HepG2 (cell line): ENCODE measurements around the gene NBPF1. TPM values are rescaled to one million over a fixed set of nuclear protein-coding genes. Genes with fewer than 3 reads are reported as not detected.
A peak's percentile ranks its signal among the peaks of the same experiment; 100 is the strongest.
"Not testable (repeated sequence)": the region's sequence is repeated elsewhere in the genome, so short reads cannot be mapped to it uniquely, and the experiment has no call there.

Experiments
- ATM ChIP-seq: fragments of 450-650 bp; IDR thresholded peaks from 2 replicates; pipeline ENCODE4 v1.7.1; 2017; ENCODE audit warnings: mild to moderate bottlenecking, borderline replicate concordance
- CBX5 ChIP-seq: sonication (generic); formaldehyde crosslinking; IDR thresholded peaks from 2 replicates; pipeline ENCODE4 v1.4.0; 2020; ENCODE audit warnings: missing genetic modification reagents, borderline replicate concordance
- CREB1 ChIP-seq, 2 experiments: fragments of 450-650 bp in 1 of 2; IDR thresholded peaks; 2 replicates each; pipeline ENCODE4 v1.6.1; 2016 to 2017; ENCODE audit warnings: control low read depth in 1 of 2, mild to moderate bottlenecking in 1 of 2, missing compliant biosample characterization in 1 of 2, missing genetic modification characterization in 1 of 2
- ELF1 ChIP-seq: sonication (generic); formaldehyde crosslinking; IDR thresholded peaks from 2 replicates; pipeline ENCODE4 v1.4.0; 2020; ENCODE audit warnings: missing genetic modification reagents
- FOXA3 ChIP-seq: IDR thresholded peaks from 2 replicates; pipeline ENCODE4 v1.6.1; 2016; ENCODE audit warnings: missing genetic modification reagents, missing compliant biosample characterization
- GTF2F1 ChIP-seq: fragments of 150-350 bp; IDR thresholded peaks from 2 replicates; pipeline ENCODE4 v1.6.1; 2014; ENCODE audit warnings: low read length
- GTF3A ChIP-seq: sonication (generic); formaldehyde crosslinking; conservative IDR thresholded peaks from 2 replicates; pipeline ENCODE4 v1.4.0; 2020; ENCODE audit warnings: mild to moderate bottlenecking, missing genetic modification reagents
- HNF4G ChIP-seq, 2 experiments: sonication (generic) in 1 of 2; formaldehyde crosslinking in 1 of 2; IDR thresholded peaks; 2 replicates each; pipeline versions ENCODE4 v1.4.0 to v1.6.1; 2011 to 2020; ENCODE audit warnings: borderline replicate concordance in 2 of 2, low read depth in 2 of 2, mild to moderate bottlenecking in 2 of 2, low read length in 1 of 2, missing genetic modification reagents in 1 of 2, moderate library complexity in 1 of 2
- KAT8 ChIP-seq: IDR thresholded peaks from 2 replicates; pipeline ENCODE4 v1.6.1; 2016; ENCODE audit warnings: missing genetic modification reagents, missing compliant biosample characterization
- NFKB2 ChIP-seq: sonication (generic); formaldehyde crosslinking; IDR thresholded peaks from 2 replicates; pipeline ENCODE4 v1.4.0; 2020; ENCODE audit warnings: missing genetic modification reagents, borderline replicate concordance
- NFYC ChIP-seq: IDR thresholded peaks from 2 replicates; pipeline ENCODE4 v1.6.1; 2016; ENCODE audit warnings: missing genetic modification reagents, missing compliant biosample characterization
- RBFOX2 ChIP-seq: fragments of 200-400 bp; formaldehyde crosslinking; IDR thresholded peaks from 2 replicates; pipeline ENCODE4 v1.6.1; 2017; ENCODE audit warnings: low read depth, mild to moderate bottlenecking, low read length
- SKIL ChIP-seq: sonication (generic); formaldehyde crosslinking; IDR thresholded peaks from 2 replicates; pipeline ENCODE4 v1.8.0; 2022; ENCODE audit warnings: missing genetic modification reagents, mild to moderate bottlenecking, moderate library complexity, borderline replicate concordance
- SP140L ChIP-seq: sonication (generic); formaldehyde crosslinking; IDR thresholded peaks from 2 replicates; pipeline ENCODE4 v1.4.0; 2020; ENCODE audit warnings: missing genetic modification reagents, borderline replicate concordance
- ZBTB7B ChIP-seq: sonication (generic); formaldehyde crosslinking; IDR thresholded peaks from 2 replicates; pipeline ENCODE4 v1.4.0; 2020; ENCODE audit warnings: missing genetic modification reagents
- ZKSCAN5 ChIP-seq: sonication (generic); formaldehyde crosslinking; IDR thresholded peaks from 2 replicates; pipeline ENCODE4 v1.5.1; 2020; ENCODE audit warnings: mild to moderate bottlenecking, missing genetic modification reagents
- ZMAT3 ChIP-seq: sonication (generic); formaldehyde crosslinking; conservative IDR thresholded peaks from 2 replicates; pipeline ENCODE4 v1.7.0; 2021; ENCODE audit warnings: missing genetic modification reagents
- ZNF124 ChIP-seq: sonication (generic); formaldehyde crosslinking; IDR thresholded peaks from 2 replicates; pipeline ENCODE4 v1.4.0; 2020; ENCODE audit warnings: missing genetic modification reagents
- ZNF24 ChIP-seq: fragments of 450-650 bp; IDR thresholded peaks from 2 replicates; pipeline ENCODE4 v1.6.1; 2017; ENCODE audit warnings: antibody characterized with exemption, mild to moderate bottlenecking
- ZNF251 ChIP-seq: sonication (generic); formaldehyde crosslinking; IDR thresholded peaks from 2 replicates; pipeline ENCODE4 v1.9.0; 2021; ENCODE audit warnings: mild to moderate bottlenecking, missing genetic modification reagents
- ZNF724P ChIP-seq: sonication (generic); formaldehyde crosslinking; IDR thresholded peaks from 2 replicates; pipeline ENCODE4 v1.8.0; 2022; ENCODE audit warnings: missing genetic modification reagents, borderline replicate concordance
- polyA plus RNA-seq, 8 experiments: library from polyadenylated mRNA; depleted of rRNA in 3 of 8; stranded (reverse) in 7 of 8; unstranded in 1 of 8; fragments of >200 nt; fragmentation: Illumina TruSeq in 4 of 8; extraction: Trizol in 4 of 8; gene quantifications; 2 replicates each; pipeline versions ENCODE4 v1.2.1 to v1.2.3, GENCODE V29; 2011 to 2016; ENCODE audit warnings: low read depth in 4 of 8, missing spikeins in 1 of 8, mixed read lengths in 1 of 8; ENCODE audit not compliant: insufficient read depth in 1 of 8
- total RNA-seq, 5 experiments: library from RNA; depleted of rRNA; stranded (reverse); fragments of >200 nt; fragmentation: Illumina TruSeq; extraction: Trizol; gene quantifications; 2 replicates each; pipeline ENCODE4 v1.2.3, GENCODE V29; 2016; ENCODE audit warnings: low read depth in 1 of 5
- TF ChIP-seq, protein P1 (sequence below): sonication (generic); formaldehyde crosslinking; IDR thresholded peaks from 2 replicates; pipeline ENCODE4 v1.9.0; 2022; ENCODE audit warnings: missing genetic modification reagents, mild to moderate bottlenecking, borderline replicate concordance
- TF ChIP-seq, protein P2 (sequence below): sonication (generic); formaldehyde crosslinking; IDR thresholded peaks from 2 replicates; pipeline ENCODE4 v1.4.0; 2020; ENCODE audit warnings: missing genetic modification reagents

Gene NBPF1
- total and polyA plus RNA-seq, 2 of the 13 experiments (the other 11 are each of a cell fraction or from before 2014, with no cell fraction given) = 30.3 to 35.6 TPM

- TF ChIP-seq, protein P1, sequence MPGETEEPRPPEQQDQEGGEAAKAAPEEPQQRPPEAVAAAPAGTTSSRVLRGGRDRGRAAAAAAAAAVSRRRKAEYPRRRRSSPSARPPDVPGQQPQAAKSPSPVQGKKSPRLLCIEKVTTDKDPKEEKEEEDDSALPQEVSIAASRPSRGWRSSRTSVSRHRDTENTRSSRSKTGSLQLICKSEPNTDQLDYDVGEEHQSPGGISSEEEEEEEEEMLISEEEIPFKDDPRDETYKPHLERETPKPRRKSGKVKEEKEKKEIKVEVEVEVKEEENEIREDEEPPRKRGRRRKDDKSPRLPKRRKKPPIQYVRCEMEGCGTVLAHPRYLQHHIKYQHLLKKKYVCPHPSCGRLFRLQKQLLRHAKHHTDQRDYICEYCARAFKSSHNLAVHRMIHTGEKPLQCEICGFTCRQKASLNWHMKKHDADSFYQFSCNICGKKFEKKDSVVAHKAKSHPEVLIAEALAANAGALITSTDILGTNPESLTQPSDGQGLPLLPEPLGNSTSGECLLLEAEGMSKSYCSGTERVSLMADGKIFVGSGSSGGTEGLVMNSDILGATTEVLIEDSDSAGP (CRISPR knock-in tag) = peak; percentile 88
- TF ChIP-seq ZNF124 (peak; percentile 87), KAT8 (CRISPR knock-in tag) (peak; percentile 93), ZNF724P (CRISPR knock-in tag) (peak; percentile 19), ZBTB7B (CRISPR knock-in tag) (peak; percentile 99), ATM (0 out of 2 replicates have a peak, but pooled peaks have one; percentile 72), RBFOX2 (0 out of 2 replicates have a peak, but pooled peaks have one; percentile 54), GTF2F1 (0 out of 2 replicates have a peak, but pooled peaks have one; percentile 52), ZNF251 (CRISPR knock-in tag) (peak; percentile 92; the same call in 1 of the 2 replicates), NFYC (CRISPR knock-in tag) (peak; percentile 86), GTF3A (CRISPR knock-in tag) (peak; percentile 94), HNF4G (IDR thresholded peaks at IDR 0.05; ENCODE audit: borderline replicate concordance, low read depth, low read length) (peak; percentile 88), HNF4G (CRISPR knock-in tag; IDR thresholded peaks at IDR 0.05; ENCODE audit: borderline replicate concordance, low read depth) (peak; percentile 96), ZNF24 (peak; percentile 77; the same call in 1 of the 2 replicates), ZKSCAN5 (CRISPR knock-in tag) (peak; percentile 48; the same call in 1 of the 2 replicates), FOXA3 (peak; percentile 90), SP140L (CRISPR knock-in tag) (0 out of 2 replicates have a peak, but pooled peaks have one; percentile 33), ZMAT3 (CRISPR knock-in tag) (peak; percentile 63), SKIL (CRISPR knock-in tag) (peak; percentile 63; the same call in 1 of the 2 replicates), CREB1 (IDR thresholded peaks at IDR 0.05) (peak; percentile 85), CBX5 (CRISPR knock-in tag) (peak; percentile 80), ELF1 (CRISPR knock-in tag) (peak; percentile 83), NFKB2 (CRISPR knock-in tag) (peak; percentile 88)
- TF ChIP-seq, protein P2, sequence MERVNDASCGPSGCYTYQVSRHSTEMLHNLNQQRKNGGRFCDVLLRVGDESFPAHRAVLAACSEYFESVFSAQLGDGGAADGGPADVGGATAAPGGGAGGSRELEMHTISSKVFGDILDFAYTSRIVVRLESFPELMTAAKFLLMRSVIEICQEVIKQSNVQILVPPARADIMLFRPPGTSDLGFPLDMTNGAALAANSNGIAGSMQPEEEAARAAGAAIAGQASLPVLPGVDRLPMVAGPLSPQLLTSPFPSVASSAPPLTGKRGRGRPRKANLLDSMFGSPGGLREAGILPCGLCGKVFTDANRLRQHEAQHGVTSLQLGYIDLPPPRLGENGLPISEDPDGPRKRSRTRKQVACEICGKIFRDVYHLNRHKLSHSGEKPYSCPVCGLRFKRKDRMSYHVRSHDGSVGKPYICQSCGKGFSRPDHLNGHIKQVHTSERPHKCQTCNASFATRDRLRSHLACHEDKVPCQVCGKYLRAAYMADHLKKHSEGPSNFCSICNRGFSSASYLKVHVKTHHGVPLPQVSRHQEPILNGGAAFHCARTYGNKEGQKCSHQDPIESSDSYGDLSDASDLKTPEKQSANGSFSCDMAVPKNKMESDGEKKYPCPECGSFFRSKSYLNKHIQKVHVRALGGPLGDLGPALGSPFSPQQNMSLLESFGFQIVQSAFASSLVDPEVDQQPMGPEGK = peak; percentile 92
- not testable (repeated sequence) for TF ChIP-seq CREB1 (CRISPR knock-in tag; IDR thresholded peaks at IDR 0.05)
These were observed 32.1 kb upstream of the NBPF1 start (continued) for GRCh38 chr1:16645271-16646060.
